Measurements from ENCODE around the gene DUT.

- TF ChIP-seq CTCF (conservative IDR thresholded peaks at IDR 0.05; ENCODE audit: low read length) (no peak), EZH2phosphoT487 (IDR thresholded peaks at IDR 0.05; ENCODE audit: borderline replicate concordance) (no peak)
Observed at GRCh38 chr15:48304398-48304797, 26.8 kb upstream of the DUT start.

All from Loucy (cell line).